OCI-LY3 (cell line): ENCODE measurements around the gene MSMP.

Source experiments
- EZH2phosphoT487 ChIP-seq: fragments of 200-600 bp; shearing (Covaris generic); IDR thresholded peaks from 2 replicates; pipeline ENCODE4 v1.6.1; 2018; ENCODE audit warnings: antibody characterized with exemption, mixed run types, low read depth
- TF ChIP-seq, protein P1 (sequence below): fragments of 200-600, 300-600 bp; sonication (generic); IDR thresholded peaks from 2 replicates; pipeline ENCODE4 v1.5.1; 2014; ENCODE audit warnings: antibody characterized with exemption, low read length, low read depth

DNA sequence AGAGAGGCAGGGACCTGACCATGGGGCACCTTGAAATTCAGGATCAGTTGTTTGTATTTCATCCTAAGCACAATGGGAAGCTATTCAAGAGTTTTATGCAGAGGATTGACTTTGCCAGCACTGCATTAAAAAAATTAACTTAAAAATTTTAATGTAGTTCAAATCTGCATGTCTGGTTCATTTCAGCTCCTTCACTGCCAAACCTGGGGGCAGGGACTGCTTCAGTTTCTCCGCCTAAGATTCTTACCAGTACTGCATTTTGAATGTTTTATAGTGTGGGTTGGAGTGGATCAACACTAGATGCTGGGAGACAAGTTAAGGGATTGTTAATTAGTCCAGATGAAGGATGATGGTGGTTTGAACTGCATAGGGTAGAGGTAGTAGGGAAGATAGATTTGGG lies 15.7 kb upstream of the MSMP start:
- TF ChIP-seq, protein P1, sequence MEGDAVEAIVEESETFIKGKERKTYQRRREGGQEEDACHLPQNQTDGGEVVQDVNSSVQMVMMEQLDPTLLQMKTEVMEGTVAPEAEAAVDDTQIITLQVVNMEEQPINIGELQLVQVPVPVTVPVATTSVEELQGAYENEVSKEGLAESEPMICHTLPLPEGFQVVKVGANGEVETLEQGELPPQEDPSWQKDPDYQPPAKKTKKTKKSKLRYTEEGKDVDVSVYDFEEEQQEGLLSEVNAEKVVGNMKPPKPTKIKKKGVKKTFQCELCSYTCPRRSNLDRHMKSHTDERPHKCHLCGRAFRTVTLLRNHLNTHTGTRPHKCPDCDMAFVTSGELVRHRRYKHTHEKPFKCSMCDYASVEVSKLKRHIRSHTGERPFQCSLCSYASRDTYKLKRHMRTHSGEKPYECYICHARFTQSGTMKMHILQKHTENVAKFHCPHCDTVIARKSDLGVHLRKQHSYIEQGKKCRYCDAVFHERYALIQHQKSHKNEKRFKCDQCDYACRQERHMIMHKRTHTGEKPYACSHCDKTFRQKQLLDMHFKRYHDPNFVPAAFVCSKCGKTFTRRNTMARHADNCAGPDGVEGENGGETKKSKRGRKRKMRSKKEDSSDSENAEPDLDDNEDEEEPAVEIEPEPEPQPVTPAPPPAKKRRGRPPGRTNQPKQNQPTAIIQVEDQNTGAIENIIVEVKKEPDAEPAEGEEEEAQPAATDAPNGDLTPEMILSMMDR, result no peak
- TF ChIP-seq EZH2phosphoT487, result no peak
